GM04503 (cell line): ENCODE results near the gene SFTPB.
"Not testable (repeated sequence)": the region's sequence is repeated elsewhere in the genome, so short reads cannot be mapped to it uniquely, and the experiment has no call there.

Experiments
- DNase-seq: peaks from one replicate; pipeline ENCODE4 v3.0.0-alpha.2; 2012; ENCODE audit warnings: low read depth

Gene SFTPB

DNA sequence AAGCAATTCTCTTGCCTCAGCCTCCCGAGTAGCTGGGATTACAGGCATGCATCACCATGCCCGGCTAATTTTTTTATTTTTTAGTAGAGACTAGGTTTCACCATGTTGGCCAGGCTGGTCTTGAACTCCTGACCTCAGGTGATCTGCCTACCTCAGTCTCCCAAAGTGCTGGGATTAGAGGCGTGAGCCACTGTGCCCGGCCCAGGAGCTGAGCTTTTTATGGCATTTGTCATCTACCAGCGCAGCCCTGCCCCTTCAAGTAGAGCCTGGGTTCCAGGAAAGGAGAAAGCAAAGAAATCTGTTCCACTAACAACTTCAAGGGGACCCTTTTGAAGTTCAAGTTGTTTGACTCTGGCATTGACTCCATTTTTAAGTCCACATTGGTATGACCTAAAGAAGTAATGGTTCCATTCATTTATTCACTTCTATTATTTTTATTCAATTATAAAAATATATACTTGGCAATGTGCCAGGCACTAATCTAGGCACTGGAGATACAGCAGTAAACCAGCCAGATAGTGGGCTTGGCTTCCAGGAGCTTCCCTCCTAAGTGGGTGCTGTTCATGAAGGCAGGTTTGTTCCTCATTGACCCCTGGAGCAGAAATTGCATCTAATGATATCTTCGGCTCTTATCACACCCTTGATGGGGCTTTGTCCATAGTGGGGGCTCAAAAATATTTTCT, 8.0 kb upstream of the SFTPB start:
- DNase-seq, result no peak

- no peak for DNase-seq
Observed at GRCh38 chr2:85675427-85675826, 7.4 kb upstream of the SFTPB start.

DNA sequence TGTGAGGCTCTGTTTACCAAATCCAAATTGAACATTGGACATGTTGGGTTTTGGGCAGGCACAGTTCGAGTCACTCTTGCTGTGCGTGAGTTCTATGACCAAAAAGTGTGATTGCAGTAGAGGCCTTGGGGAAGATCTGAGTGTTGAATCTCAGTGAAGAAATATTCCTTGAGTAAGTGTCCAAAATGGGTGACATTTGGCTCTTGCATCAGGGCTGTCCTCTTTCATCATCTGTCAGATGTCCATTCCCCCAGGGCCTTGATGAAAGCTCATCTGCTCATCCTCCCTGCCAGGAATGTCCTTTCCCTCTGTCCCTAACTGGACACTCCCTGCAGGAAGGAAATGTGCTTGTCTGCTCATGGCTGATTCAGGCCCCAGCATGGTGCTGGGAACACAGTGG, 6.4 kb upstream of the SFTPB start:
- no peak for DNase-seq

DNA sequence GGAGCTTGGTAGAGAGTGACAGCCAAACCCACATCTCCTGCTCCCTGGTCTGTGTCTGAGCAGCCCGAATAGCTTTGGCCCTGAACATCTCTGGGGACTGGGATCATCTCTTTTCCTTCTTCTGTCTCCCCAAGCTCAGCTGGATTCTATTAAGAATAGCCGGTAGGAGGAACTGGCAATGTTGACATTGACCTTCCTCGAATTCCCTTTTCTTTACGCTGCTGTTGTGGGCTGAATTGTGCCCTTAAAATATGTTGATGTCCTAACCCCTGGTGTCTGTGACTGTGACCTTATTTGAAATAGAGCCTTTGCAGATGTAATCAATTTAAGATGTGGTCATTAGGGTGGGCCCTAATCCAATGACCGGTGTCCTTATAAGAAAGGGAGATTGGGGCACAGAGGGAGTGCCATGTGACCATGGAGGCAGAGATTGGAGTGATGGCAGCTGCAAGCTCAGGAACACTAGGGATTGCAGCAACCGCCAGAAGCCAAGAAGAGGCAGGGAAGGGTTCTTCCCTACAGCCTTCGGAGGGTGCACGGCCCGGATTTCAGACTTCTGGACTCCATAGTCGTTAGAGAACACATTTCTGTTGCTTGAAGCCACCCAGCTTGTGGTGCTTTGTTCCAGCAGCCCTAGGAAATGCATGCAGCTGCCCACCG, 5.8 kb upstream of the SFTPB start:
- DNase-seq, result no peak

DNA sequence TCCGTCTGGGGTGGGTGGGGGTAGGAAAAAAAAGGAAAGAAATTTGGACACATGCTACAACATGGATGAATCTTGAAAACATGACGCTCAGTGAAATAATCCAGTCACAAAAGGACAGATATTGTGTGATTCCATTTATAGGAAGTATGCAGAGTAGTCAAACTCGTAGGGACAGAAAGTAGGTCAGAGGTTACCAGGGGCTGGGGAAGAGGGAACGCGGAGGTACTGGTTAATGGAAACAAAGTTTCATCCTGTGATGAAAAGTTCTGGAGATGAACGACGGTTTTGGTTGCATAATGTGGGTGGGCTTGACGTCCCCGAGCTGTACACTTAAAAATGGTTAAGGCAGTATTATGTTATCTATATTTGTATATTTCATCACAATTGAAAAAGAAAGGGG, 4.5 kb upstream of the SFTPB start:
- DNase-seq, result no peak

DNA sequence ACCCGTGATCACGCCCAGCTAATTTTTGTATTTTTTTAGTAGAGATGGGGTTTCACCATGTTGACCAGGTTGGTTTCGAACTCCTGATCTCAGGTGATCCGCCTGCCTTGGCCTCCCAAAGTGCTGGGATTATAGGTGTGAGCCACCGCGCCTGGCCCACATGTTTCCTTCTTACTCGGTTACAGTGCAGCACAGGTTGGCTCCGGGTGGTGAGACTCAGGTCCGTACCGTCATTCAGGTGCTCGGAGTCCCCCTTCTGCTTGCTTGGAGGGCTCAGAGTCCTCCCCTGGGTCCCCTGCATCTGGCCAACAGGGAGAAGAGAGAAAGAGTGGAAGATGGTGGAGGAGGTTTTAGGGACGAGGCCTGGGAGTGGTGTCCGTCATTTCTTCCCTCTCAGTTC, 2.4 kb upstream of the SFTPB start:
- not testable (repeated sequence) for DNase-seq

DNA sequence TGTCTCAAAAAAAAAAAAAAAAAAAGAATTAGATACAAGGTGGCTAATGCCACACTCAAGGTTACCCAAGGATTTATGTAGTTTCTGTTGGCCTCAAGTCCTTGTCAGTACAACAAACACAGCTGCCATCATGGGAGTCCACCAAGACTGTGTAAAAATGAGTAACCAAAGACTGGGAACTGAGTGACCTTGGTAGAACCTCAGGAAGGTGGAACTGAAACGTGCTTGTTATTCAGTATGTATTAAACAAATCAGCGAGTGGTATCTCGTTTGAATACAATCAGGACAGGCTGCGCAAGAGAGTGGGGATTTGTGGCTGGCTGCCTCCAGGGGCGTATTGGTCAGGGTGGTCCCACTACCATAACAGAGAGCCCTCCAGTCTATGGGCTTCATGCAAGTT, 1.6 kb upstream of the SFTPB start:
- DNase-seq, result no peak

DNA sequence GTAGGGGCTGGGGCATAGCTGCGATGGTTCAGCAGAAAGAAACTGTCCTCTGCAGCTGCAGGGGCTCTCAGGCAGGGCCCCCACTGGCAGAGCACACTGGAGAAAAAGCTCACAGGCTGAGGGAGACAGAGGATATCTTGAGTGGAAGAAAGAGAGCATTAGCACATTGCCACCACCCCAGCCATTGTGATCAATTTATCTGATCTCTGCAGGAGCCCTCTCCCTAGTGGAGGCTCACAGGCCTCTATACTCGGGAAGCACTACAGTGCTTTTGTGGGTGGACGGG, 801 bp upstream of the SFTPB start:
- no peak for DNase-seq

GRCh38 chr2:85667561-85668008, 414 bp downstream of the SFTPB start:
- no peak for DNase-seq

DNA sequence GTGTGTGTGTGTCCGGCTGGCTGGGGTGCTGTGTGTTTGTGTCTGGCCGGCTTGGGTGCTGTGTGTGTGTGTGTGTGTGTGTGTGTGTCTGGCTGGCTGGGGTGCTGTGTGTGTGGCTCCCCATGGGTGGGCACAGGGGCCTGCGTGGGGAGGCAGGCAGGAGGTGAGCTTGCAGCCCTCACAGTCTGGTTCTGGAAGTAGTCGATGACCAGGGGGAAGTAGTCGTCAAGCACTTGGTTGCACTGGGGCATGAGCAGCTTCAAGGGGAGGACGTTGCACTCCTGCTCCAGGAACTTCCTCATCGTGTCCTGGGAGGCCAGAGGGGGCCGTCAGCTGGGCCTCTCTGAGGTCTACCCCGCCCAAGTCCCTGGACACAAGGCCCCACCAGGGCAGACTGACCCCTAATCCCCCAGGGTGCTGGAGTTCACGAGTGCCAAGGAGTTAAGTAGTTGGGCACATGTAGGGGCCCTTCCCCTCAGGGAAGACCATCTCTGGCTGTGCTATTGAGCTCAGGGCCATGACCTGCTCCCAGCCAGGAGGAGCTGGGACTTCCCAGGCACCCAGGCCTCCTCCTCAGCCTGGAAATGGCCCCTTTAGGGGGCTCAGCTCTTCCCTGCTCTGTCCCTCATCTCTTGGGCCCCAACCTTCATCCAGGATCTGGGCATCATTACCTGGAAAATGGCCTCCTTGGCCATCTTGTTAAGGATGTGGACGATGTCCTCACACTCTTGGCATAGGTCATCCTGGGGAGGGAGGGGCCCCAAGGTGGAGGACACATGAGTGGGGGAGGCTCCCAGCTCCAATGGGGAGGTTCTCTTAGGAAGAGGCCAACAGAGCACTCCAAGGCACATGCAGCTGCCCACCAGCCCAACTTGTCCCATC, 1.3 kb downstream of the SFTPB start:
- DNase-seq, result no peak

GRCh38 chr2:85666016-85666415, 2.0 kb downstream of the SFTPB start:
- no peak for DNase-seq

DNA sequence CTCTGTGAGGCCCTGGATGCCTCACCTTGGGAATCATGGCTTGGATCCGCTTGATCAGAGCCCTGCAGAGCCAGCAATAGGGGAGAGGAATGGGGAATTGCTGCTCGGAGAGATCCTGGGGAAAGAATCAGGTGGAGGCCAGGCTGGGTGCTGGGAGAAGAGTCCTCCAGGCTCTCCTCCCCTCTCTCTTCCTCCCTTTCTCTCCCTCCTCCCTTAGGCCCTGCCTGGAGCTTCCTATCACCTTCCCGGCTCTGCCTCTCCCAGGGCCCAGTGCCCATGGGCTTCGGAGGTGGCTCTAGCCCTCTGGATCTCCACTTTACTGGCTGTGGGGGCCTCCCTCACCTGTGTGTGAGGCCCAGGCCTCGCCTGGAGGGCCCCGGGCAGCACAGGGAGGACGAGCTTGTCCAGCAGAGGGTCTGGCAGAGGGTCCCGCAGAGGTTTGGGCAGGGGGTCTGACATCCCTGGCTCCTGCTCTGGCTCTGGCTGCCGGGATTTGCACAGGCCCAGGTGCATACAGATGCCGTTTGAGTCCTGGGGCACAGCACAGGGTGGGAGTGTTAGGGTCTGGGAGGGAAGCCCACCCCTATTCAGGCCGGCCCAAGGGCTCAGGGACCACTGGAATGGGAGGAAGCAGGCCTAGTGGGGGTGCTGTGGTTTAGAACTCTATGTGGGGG, 2.6 kb downstream of the SFTPB start:
- DNase-seq, result no peak

- no peak for DNase-seq
Observed at GRCh38 chr2:85663594-85664565, 4.1 kb downstream of the SFTPB start.

- peak; percentile 83 for DNase-seq
Observed at GRCh38 chr2:85662899-85663593, 5.0 kb downstream of the SFTPB start.

DNA sequence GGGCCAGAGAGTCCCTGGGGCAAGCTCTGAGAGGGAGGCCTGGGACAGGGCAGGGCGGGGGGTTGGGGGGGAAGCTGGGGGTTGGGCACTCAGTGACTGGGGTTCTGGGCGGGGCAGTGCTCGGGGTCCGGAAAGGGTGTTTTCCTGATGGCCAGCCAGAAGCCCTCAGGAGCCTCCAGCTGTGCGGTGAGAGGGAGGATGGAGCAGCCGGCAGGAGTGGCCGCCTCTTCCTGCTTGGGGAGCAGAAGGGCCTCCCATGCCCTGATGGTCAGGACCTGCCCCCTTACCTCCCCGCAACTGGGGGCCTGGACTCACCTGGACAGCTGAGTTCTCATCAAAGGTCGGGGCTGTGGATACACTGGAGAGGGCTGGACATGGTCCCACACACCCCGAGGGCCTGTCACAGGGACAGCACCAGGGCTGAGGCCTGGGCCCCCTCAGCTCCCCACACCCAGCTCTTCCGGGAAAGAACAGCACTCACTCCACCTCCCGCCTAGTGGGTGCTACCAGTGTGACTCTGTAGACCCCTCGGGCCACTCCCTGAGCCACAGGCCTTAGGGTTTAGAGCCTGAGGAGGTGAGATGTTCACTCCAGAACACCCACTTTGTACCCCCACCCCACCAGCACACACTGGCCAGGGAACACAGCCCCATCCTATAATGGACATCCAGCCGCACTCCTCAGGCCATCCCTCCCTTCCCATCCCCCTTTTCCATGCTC, 6.7 kb downstream of the SFTPB start:
- DNase-seq, result no peak

- no peak for DNase-seq
Observed at GRCh38 chr2:85660725-85661124, 7.3 kb downstream of the SFTPB start.

GRCh38 chr2:85660301-85660700, 7.7 kb downstream of the SFTPB start:
- not testable (repeated sequence) for DNase-seq

- no peak for DNase-seq
Observed at GRCh38 chr2:85659324-85659981, 8.5 kb downstream of the SFTPB start.

DNA sequence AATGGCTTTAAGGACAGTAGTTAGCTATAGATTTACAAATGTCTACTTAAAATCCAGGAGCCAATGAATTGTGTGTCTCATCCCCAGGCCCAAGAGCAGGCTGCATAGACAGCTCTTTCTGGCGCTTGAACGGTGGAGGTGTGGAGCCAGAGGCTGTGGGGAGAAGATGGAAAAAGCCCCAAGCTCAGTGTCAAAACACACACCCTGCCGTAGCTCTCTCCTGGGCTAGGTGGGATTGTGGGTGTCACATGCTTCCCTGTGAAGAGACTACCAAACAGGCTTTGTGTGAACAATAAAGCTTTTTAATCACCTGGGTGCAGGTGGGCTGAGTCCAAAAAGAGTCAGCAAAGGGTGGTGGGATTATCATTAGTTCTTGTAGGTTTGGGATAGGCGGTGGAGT, 10.6 kb downstream of the SFTPB start:
- DNase-seq, result not testable (repeated sequence)

DNA sequence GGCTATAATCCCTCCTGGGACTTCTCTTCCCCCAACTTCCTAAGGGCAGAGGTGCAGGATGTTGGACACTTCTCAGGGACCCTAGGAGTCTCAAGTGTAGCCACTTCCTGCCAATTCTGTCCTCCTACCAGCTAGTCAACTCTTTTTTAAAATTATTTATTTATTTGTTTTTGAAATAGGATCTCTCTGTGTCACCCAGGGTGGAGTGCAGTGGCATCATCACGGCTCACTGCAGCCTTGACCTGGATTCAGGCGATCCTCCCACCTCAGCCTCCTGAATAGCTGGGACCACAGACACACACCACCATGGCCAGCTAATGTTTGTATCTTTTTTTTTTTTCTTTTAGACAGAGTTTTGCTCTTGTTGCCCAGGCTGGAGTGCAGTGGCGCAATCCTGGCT, 11.5 kb downstream of the SFTPB start:
- DNase-seq, result no peak
